Ovary (tissue), 3 donors: Measurements from ENCODE around the gene NT5DC2.

Experiments used
- CTCF ChIP-seq, 3 donors: fragments of 450-650 bp in 2 of 3; fragments of 200-600 bp in 1 of 3; IDR thresholded peaks; one replicate each; pipeline versions ENCODE4 v1.5.1 to v1.8.0; 2016 to 2022; ENCODE audit warnings: antibody characterized with exemption in 3 of 3, mild to moderate bottlenecking in 1 of 3
- POLR2A ChIP-seq: fragments of 450-650 bp; IDR thresholded peaks from one replicate; pipeline ENCODE4 v1.6.1; 2017; ENCODE audit warnings: antibody characterized with exemption, mild to moderate bottlenecking, moderate library complexity
- donor health status: DM: no; HTN: no; CAD: no.

- TF ChIP-seq CTCF (IDR thresholded peaks at IDR 0.05) (no peak), POLR2A (no peak)
Observed at GRCh38 chr3:52552089-52552488, 18.4 kb upstream of the NT5DC2 start.
